ENCODE measurements around the gene PDGFA. TPM values are rescaled to one million over a fixed set of nuclear protein-coding genes. Genes with fewer than 3 reads are reported as not detected.

PDGFA gene
- total RNA-seq, 1 donor from 2014 or later = 26.0 TPM

DNA sequence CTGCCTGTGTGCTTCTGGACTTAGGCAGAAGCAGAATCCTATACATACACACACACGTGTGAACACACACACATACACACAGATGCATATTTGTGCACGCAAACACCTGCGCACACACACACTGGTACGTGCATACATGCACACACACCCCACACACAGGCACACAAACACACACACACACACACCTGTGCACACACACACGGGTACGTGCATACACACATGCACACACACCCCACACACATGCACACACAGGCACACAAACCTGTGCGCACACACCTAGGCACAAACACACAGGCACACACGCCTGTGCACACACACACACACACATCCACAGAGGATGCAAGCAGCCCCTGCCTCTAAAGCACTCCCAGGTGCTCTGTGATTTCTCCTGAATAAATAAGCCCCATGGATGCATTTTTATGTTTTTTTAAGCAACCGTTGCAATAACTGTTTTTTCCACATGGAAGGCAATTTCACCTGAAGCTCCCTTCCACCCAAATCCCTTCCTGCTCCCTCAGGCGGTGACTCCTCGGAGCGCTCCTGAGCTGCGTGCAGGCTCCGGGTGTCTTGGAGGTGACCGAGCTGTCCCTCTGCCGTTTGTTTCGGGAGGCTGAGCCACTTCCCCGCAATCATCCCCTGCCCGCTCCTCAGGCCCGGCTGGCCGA is 41.5 kb upstream of the PDGFA start:
- H3K4me1 ChIP-seq = peaks cover 16% of the 10 kb centered on the region
- intact Hi-C loops (cut with micrococcal nuclease) = no loop called here
- no peaks in the 10 kb centered on the region for H3K36me3 ChIP-seq
- no peak overlapping the region for H3K27ac ChIP-seq (replicated peaks)
- H3K9me3 ChIP-seq (replicated peaks) = peaks cover 4% of the 10 kb centered on the region
- no peak overlapping the region for H3K4me3 ChIP-seq
- no peaks in the 10 kb centered on the region for H3K27me3 ChIP-seq (ENCODE audit: low read depth)
- TF ChIP-seq, protein P1, sequence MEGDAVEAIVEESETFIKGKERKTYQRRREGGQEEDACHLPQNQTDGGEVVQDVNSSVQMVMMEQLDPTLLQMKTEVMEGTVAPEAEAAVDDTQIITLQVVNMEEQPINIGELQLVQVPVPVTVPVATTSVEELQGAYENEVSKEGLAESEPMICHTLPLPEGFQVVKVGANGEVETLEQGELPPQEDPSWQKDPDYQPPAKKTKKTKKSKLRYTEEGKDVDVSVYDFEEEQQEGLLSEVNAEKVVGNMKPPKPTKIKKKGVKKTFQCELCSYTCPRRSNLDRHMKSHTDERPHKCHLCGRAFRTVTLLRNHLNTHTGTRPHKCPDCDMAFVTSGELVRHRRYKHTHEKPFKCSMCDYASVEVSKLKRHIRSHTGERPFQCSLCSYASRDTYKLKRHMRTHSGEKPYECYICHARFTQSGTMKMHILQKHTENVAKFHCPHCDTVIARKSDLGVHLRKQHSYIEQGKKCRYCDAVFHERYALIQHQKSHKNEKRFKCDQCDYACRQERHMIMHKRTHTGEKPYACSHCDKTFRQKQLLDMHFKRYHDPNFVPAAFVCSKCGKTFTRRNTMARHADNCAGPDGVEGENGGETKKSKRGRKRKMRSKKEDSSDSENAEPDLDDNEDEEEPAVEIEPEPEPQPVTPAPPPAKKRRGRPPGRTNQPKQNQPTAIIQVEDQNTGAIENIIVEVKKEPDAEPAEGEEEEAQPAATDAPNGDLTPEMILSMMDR (IDR thresholded peaks at IDR 0.05; ENCODE audit: borderline replicate concordance) = no peak
- no peak for DNase-seq

DNA sequence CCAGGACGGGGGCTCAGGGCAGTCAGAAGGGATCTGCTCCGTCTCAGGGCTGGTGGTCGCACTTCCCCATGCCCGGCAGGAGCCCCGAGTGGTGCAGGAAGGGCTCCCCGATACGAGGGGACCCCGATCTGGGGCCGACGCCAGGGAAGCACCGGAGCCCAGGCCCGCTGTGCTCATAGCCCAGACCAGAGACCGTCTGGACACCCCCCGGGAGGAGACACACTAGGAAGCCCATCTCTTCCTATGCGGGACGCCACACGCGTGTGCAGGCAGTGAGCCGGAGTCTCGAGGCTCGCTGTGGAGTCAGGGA is 39.7 kb upstream of the PDGFA start:
- Histone ChIP-seq H3K27ac (replicated peaks) (no peak overlapping the region), H3K36me3 (no peaks in the 10 kb centered on the region), H3K9me3 (replicated peaks) (peaks cover 4% of the 10 kb centered on the region), H3K4me3 (no peak overlapping the region), H3K27me3 (ENCODE audit: low read depth) (no peaks in the 10 kb centered on the region), H3K4me1 (peaks cover under 1% of the 10 kb centered on the region)
- TF ChIP-seq, protein P1 (IDR thresholded peaks at IDR 0.05; ENCODE audit: borderline replicate concordance) = no peak
- intact Hi-C loops (cut with micrococcal nuclease) = no loop called here
- no peak for DNase-seq

DNA sequence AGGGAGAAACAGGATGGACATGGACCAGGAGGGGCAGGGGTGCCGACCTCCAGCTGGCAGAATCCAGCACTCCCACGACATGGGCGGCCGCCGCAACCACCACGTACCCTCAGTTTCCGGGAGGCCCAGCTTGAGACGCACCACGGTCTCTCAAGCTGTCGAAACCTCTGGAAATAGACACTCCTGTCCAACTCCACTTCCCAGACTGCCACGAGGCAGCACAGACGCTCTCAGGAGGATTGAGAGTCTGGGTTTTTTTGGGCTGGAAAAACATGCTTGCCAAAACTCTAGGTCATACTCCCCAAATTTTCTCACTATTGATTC is 37.9 kb upstream of the PDGFA start:
- Histone ChIP-seq H3K4me3 (no peak overlapping the region), H3K27ac (replicated peaks) (no peak overlapping the region), H3K36me3 (no peaks in the 10 kb centered on the region), H3K9me3 (replicated peaks) (peaks cover 4% of the 10 kb centered on the region), H3K27me3 (ENCODE audit: low read depth) (no peaks in the 10 kb centered on the region), H3K4me1 (peaks cover 6% of the 10 kb centered on the region)
- intact Hi-C loops (cut with micrococcal nuclease) = no loop called here
- no peak for DNase-seq
- TF ChIP-seq, protein P1 (IDR thresholded peaks at IDR 0.05; ENCODE audit: borderline replicate concordance) = no peak

DNA sequence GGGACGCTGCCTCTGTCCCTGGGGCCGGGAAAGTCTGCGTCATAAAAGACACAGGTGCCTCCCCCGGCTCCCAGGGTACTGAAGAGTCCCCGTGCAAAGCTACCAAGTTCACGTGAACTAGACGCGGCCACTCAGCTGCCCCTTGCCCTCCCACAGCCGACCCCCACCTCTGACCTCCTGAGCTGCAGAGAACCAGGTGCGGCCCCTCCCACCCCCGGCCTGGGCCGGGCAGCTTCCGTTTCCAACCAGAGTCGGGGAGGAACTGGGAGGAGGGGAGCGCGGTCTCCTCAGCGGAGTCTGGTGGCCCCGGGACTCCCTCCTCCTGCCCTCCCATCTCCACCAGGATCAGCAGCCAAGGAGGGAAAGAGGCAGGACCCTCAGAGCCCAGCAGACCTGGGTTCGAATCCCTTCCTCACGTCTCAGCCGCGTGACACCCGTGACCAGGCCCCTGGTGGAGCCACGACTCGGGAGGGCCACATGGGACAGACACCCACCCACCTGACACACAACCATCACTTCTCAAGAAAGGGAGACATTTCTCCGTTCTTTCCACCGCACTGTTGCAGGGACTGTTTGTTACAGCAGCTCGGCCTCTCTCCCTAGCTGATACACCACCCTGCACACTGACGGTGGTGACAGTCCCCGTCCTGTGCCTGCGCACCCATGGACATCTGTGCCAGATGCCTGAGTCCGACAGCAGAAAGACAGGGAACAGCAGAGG is 37.4 kb upstream of the PDGFA start:
- no peaks in the 10 kb centered on the region for H3K36me3 ChIP-seq
- TF ChIP-seq, protein P1 (IDR thresholded peaks at IDR 0.05; ENCODE audit: borderline replicate concordance) = no peak
- DNase-seq = no peak
- intact Hi-C loops (cut with micrococcal nuclease) = no loop called here
- no peak overlapping the region for H3K27ac ChIP-seq (replicated peaks)
- H3K4me1 ChIP-seq = peaks cover 6% of the 10 kb centered on the region
- no peak overlapping the region for H3K4me3 ChIP-seq
- no peaks in the 10 kb centered on the region for H3K27me3 ChIP-seq (ENCODE audit: low read depth)
- peaks cover 4% of the 10 kb centered on the region for H3K9me3 ChIP-seq (replicated peaks)

DNA sequence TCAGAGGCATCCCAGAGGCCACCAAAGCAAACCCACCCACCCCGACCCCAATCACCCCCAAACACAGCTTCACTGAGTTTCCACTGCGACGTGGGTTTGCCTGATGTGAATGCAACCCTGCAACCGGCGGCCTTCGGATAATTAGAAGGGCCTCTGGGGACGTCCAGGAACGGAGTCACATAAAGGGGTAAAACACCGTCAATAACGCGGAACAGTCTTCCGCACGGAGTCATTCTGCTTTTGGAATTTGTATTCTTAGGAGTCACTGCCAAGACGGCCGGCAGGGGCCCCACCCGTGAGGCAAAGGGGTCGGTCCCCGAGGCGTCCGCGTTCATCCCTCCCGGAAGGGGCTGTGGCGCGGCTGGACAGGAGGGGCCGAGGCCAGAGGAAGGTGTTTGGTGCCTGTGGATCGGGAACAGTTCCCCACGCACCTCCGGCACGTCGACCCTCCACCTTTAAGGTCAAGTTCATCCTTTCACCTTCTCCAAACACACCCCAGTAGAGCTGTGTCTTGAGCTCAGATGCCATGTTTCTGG is 36.7 kb upstream of the PDGFA start:
- H3K27ac ChIP-seq (replicated peaks) = no peak overlapping the region
- intact Hi-C loops (cut with micrococcal nuclease) = no loop called here

More for the DNA sequence above, 36.7 kb upstream of the PDGFA start:
- no peak for DNase-seq
- Histone ChIP-seq H3K4me3 (no peak overlapping the region), H3K27me3 (ENCODE audit: low read depth) (no peaks in the 10 kb centered on the region), H3K4me1 (peaks cover 6% of the 10 kb centered on the region), H3K9me3 (replicated peaks) (peaks cover 4% of the 10 kb centered on the region), H3K36me3 (no peaks in the 10 kb centered on the region)
- TF ChIP-seq, protein P1 (IDR thresholded peaks at IDR 0.05; ENCODE audit: borderline replicate concordance) = no peak
